Esophagus (tissue), 2 donors: ENCODE results near the gene PHLDA1. TPM values are rescaled to one million over a fixed set of nuclear protein-coding genes. Genes with fewer than 3 reads are reported as not detected.

Source experiments
- H3K27ac ChIP-seq, 2 donors: one replicate each; pipeline ENCODE4 v1.5.1; 2013; ENCODE audit warnings: low read depth in 2 of 2, mild to moderate bottlenecking in 2 of 2, inconsistent platforms in 1 of 2, low read length in 1 of 2, moderate library complexity in 1 of 2
- H3K27me3 ChIP-seq, 2 donors: one replicate each; pipeline ENCODE4 v1.6.1; 2013; ENCODE audit warnings: low read length in 2 of 2, control low read depth in 1 of 2, mild to moderate bottlenecking in 1 of 2; ENCODE audit not compliant: insufficient read depth in 2 of 2, control insufficient read depth in 1 of 2
- H3K36me3 ChIP-seq, 2 donors: one replicate each; pipeline ENCODE4 v1.6.1; 2013; ENCODE audit warnings: low read length in 1 of 2; ENCODE audit not compliant: control insufficient read depth in 2 of 2, insufficient read depth in 2 of 2
- H3K4me1 ChIP-seq, 2 donors: one replicate each; pipeline ENCODE4 v1.6.1; 2013; ENCODE audit warnings: low read length in 1 of 2; ENCODE audit not compliant: control insufficient read depth in 2 of 2, insufficient read depth in 2 of 2
- H3K4me3 ChIP-seq, 2 donors: one replicate each; pipeline ENCODE4 v1.5.1; 2013; ENCODE audit warnings: low read length in 2 of 2, mild to moderate bottlenecking in 2 of 2, low read depth in 1 of 2, moderate library complexity in 1 of 2
- H3K9me3 ChIP-seq, 2 donors: one replicate each; pipeline ENCODE4 v1.6.1; 2013; ENCODE audit warnings: mild to moderate bottlenecking in 2 of 2, low read depth in 1 of 2, low read length in 1 of 2, moderate library complexity in 1 of 2; ENCODE audit not compliant: control insufficient read depth in 2 of 2, insufficient read depth in 1 of 2
- WGBS, 2 donors: extraction: QIAGEN DNeasy Blood & Tissue Kit; methylation state at CpG; one replicate each; pipeline ENCODE4 v1.1.7; 2013; 5-methylcytosine and 5-hydroxymethylcytosine counted together
- polyA plus RNA-seq, 2 donors: library from polyadenylated mRNA; stranded (reverse); fragments of 200-250 nt; gene quantifications; one replicate each; pipeline ENCODE4 v1.2.3, GENCODE V29; 2013
- donor health status: healthy with polysubstance abuse.
- donor health status: Bipolar disorder and iron deficiency.

PHLDA1 gene
- polyA plus RNA-seq, 2 donors: 46.3 to 84.1 TPM

DNA sequence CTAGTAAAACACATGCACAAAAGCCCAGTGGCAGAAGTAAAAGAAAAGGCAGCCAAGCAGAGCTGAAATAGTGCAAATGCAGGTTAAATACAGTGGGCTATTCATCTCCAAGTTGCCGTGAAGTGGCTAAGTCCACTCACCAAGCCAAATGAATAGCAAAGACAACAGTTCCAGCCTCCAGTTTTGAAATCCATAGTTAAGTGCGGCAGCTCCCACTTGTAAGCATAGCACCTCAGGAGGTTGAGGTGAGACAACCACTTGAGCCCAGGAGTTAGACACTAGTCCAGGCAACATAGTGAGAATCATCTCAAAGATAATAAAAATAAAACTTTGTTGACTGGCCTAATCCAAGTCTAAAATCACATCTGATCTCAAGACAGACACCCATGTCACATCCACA is 9.8 kb upstream of the PHLDA1 start:
- no peaks in the 10 kb centered on the region for H3K27me3 ChIP-seq
- no peak overlapping the region for H3K27ac ChIP-seq
- H3K9me3 ChIP-seq: no peaks in the 10 kb centered on the region
- H3K4me3 ChIP-seq: no peak overlapping the region
- H3K36me3 ChIP-seq: no peaks in the 10 kb centered on the region
- H3K4me1 ChIP-seq: no peaks in the 10 kb centered on the region
- WGBS, 2 donors: 87 to 96% methylated on average over 2 of the region's 2 CpGs

DNA sequence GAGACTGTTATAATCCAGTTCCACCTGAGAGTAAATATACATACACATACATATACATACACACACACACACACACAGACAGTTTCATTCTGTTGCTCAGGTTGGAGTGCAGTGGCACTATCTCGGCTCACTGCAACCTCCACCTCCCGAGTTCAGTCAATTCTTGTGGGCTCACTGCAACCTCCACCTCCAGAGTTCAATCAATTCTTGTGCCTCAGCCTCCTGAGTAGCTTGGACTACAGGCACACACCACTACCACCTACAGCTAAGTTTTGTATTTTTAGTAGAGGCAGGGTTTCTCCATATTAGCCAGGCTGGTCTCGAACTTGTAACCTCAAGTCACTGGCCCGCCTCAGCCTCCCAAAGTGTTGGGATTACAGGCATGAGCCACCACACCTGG is 8.9 kb upstream of the PHLDA1 start:
- Histone ChIP-seq H3K4me3 (no peak overlapping the region), H3K4me1 (no peaks in the 10 kb centered on the region), H3K27ac (no peak overlapping the region), H3K9me3 (no peaks in the 10 kb centered on the region), H3K36me3 (no peaks in the 10 kb centered on the region), H3K27me3 (no peaks in the 10 kb centered on the region)
- WGBS, 2 donors: 87 to 90% methylated on average over 4 of the region's 4 CpGs

- no peaks in the 10 kb centered on the region for H3K36me3 ChIP-seq
- no peak overlapping the region for H3K4me3 ChIP-seq
- H3K27me3 ChIP-seq: no peaks in the 10 kb centered on the region
- WGBS, 2 donors: 48 to 50% methylated on average over 2 of the region's 2 CpGs
- H3K27ac ChIP-seq: no peak overlapping the region
- no peaks in the 10 kb centered on the region for H3K4me1 ChIP-seq
- no peaks in the 10 kb centered on the region for H3K9me3 ChIP-seq
These were observed 6.6 kb upstream of the PHLDA1 start for GRCh38 chr12:76038176-76038575.

GRCh38 chr12:76037130-76038103 is 5.8 kb upstream of the PHLDA1 start:
- WGBS, 2 donors: 23 to 30% methylated on average over 13 of the region's 13 CpGs
- no peak overlapping the region for H3K4me3 ChIP-seq
- no peaks in the 10 kb centered on the region for H3K36me3 ChIP-seq
- no peaks in the 10 kb centered on the region for H3K9me3 ChIP-seq
- H3K27ac ChIP-seq: no peak overlapping the region
- H3K27me3 ChIP-seq: no peaks in the 10 kb centered on the region
- no peaks in the 10 kb centered on the region for H3K4me1 ChIP-seq

DNA sequence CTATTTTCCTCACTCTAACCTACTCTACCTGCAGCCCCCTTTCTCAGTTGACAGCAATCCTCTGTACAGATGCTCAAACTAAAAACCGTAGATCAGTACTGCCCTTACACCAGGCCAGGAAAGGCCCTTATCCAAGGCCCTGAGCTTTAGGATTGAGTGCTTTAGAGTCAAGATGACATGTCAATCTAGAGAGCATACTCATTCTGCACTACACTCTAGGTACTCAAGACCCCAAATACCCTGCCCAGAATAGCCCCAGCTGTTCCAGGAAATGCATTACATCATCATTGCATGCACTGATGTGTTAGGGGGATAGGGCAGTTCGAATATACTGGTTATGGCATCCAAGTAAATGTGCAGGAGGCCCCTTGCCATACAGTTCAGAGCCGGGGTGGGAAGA is 3.5 kb upstream of the PHLDA1 start:
- Histone ChIP-seq H3K27me3 (no peaks in the 10 kb centered on the region), H3K9me3 (no peaks in the 10 kb centered on the region), H3K4me1 (no peaks in the 10 kb centered on the region), H3K36me3 (peaks cover 0 to 2% of the 10 kb centered on the region in 2 donors), H3K27ac (no peak overlapping the region), H3K4me3 (no peak overlapping the region)
- WGBS, 2 donors: 80 to 86% methylated on average over 3 of the region's 3 CpGs

DNA sequence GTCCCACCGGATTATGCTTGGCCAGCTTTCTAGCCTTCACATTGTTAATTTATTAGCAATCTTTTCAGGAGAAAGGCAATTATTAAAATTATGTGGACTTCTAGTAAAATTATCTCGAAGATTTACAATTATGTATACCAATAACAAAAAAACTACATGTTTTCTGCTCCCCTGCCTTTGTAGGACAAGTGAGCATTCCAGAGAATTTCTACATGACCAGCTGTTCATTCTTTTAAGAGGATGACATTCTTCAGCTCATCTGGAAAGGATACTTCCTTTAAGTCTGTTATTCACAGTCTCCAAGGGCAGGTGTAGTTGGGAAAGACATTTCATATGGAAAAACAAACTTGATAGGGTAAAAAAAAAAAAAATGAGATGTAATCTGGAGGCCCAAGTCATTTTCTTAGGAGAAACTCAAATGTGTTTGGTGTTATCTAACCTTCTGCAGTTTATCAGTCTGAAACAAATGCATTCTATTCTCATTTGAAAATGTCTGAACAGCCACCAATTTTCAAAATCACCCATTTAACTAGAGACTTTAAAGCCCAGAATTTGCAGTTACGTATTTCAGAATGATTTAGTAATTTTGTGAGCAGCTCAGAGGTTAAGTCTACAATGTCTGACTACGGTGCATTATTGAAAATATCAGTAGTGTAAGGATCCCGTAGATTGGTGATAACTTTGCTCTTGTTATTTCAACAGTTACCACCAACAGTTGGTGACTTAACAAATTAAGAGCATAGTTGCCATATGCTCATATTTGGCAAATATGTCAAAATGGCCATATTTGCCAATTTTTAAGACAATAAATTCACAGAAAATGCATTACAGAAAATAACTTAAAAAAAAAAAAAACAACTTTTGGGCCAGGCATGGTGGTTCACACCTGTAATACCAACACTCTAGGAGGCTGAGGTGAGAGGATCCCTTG is 1.8 kb upstream of the PHLDA1 start:
- 65 to 75% methylated on average over 5 of the region's 5 CpGs for WGBS, 2 donors
- H3K9me3 ChIP-seq: no peaks in the 10 kb centered on the region
- H3K27me3 ChIP-seq: no peaks in the 10 kb centered on the region
- peak overlapping the region in 1 of 2 donors; percentile 91 for H3K4me3 ChIP-seq
- no peak overlapping the region for H3K27ac ChIP-seq
- peaks cover 0 to 2% of the 10 kb centered on the region in 2 donors for H3K36me3 ChIP-seq
- no peaks in the 10 kb centered on the region for H3K4me1 ChIP-seq

DNA sequence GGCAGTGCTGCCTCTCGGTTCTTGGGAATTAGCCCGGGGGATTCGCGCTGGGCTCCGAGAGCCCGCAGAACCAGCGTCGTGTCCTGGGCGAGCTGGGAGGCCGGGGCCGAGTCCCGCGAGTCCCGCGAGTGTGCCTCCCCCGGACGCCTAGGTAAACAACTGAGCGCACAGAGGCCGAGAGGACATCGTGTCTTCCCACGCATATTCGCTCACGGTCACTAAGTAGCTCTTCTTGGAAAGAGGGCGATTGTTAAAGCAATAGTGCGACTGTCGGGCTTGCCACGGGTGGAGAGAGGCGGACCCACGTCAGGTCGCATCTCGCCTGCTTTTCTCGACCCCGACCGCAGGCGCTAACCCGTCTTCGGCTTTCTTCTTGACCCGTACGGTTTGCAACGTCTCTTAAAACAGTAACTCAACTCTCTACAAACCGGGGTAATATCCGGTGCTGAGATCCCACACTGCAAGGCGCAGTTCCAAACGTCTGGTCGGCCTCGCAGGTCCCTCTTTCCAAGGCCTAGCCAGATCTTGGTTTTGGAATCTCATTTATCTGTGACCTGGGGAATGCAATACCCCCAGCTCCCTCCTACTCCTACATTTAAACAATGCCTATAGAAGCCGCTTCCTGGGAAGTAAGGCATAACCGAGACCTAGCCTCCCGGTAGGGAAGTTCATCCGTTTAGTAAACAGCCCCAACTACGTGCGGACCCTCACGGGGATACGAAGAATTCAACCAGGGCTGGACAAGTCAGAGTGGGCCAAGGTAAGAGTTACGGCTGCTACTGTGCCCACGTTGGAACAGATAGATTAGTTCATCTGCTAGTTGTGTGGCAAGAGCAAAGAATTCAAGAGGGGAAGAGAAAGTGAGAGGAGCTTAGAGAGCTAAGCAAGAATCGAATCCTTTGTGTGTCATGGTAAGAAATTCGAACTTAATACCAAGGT is 736 bp upstream of the PHLDA1 start:
- peak overlapping the region; percentile 94 to 97 for H3K27ac ChIP-seq
- peaks cover 0 to 2% of the 10 kb centered on the region in 2 donors for H3K36me3 ChIP-seq
- no peaks in the 10 kb centered on the region for H3K9me3 ChIP-seq
- peak overlapping the region; percentile 91 to 95 for H3K4me3 ChIP-seq
- no peaks in the 10 kb centered on the region for H3K4me1 ChIP-seq
- 4 to 5% methylated on average over 58 of the region's 58 CpGs for WGBS, 2 donors
- H3K27me3 ChIP-seq: no peaks in the 10 kb centered on the region

GRCh38 chr12:76031081-76031413 is 529 bp downstream of the PHLDA1 start:
- peak overlapping the region; percentile 94 to 97 for H3K27ac ChIP-seq
- H3K9me3 ChIP-seq: no peaks in the 10 kb centered on the region
- WGBS, 2 donors: 0 to 1% methylated on average over 25 to 26 of the region's 26 CpGs
- no peaks in the 10 kb centered on the region for H3K4me1 ChIP-seq
- no peaks in the 10 kb centered on the region for H3K27me3 ChIP-seq
- H3K4me3 ChIP-seq: peak overlapping the region; percentile 91 to 95
- H3K36me3 ChIP-seq: peaks cover 0 to 2% of the 10 kb centered on the region in 2 donors
